ENCODE measurements around the gene GAS2.

The GAS2 gene

GRCh38 chr11:22734628-22735345 is 68.4 kb downstream of the GAS2 start:
- TF ChIP-seq ZFX (IDR thresholded peaks at IDR 0.05; ENCODE audit: borderline replicate concordance): no peak
- TF ChIP-seq CTCF (IDR thresholded peaks at IDR 0.05): no peak
- H3K27ac ChIP-seq: no peak overlapping the region

- TF ChIP-seq ZFX (IDR thresholded peaks at IDR 0.05; ENCODE audit: borderline replicate concordance) (no peak), CTCF (IDR thresholded peaks at IDR 0.05) (no peak)
- H3K27ac ChIP-seq: no peak overlapping the region
Observed at GRCh38 chr11:22742157-22742613, 75.8 kb downstream of the GAS2 start.

GRCh38 chr11:22749536-22749935 is 83.1 kb downstream of the GAS2 start:
- TF ChIP-seq ZFX (IDR thresholded peaks at IDR 0.05; ENCODE audit: borderline replicate concordance) (no peak), CTCF (IDR thresholded peaks at IDR 0.05) (no peak)
- no peak overlapping the region for H3K27ac ChIP-seq

GRCh38 chr11:22752908-22753310 is 86.5 kb downstream of the GAS2 start:
- TF ChIP-seq CTCF (IDR thresholded peaks at IDR 0.05) (no peak), ZFX (IDR thresholded peaks at IDR 0.05; ENCODE audit: borderline replicate concordance) (no peak)
- no peak overlapping the region for H3K27ac ChIP-seq

GRCh38 chr11:22753416-22753815 is 87.0 kb downstream of the GAS2 start:
- TF ChIP-seq ZFX (IDR thresholded peaks at IDR 0.05; ENCODE audit: borderline replicate concordance): no peak
- no peak for TF ChIP-seq CTCF (IDR thresholded peaks at IDR 0.05)
- H3K27ac ChIP-seq: no peak overlapping the region

- TF ChIP-seq CTCF (IDR thresholded peaks at IDR 0.05) (no peak), ZFX (IDR thresholded peaks at IDR 0.05; ENCODE audit: borderline replicate concordance) (no peak)
- H3K27ac ChIP-seq: no peak overlapping the region
Observed at GRCh38 chr11:22761066-22761465, 94.7 kb downstream of the GAS2 start.

GRCh38 chr11:22763166-22763565 is 96.8 kb downstream of the GAS2 start:
- no peak for TF ChIP-seq ZFX (IDR thresholded peaks at IDR 0.05; ENCODE audit: borderline replicate concordance)
- no peak for TF ChIP-seq CTCF (IDR thresholded peaks at IDR 0.05)
- no peak overlapping the region for H3K27ac ChIP-seq
